Stomach (tissue), 9 donors: ENCODE results near the gene AFDN. TPM values are rescaled to one million over a fixed set of nuclear protein-coding genes. Genes with fewer than 3 reads are reported as not detected.

Experiments
- DNase-seq, 2 donors: peaks; one replicate each; pipeline versions ENCODE4 v3.0.0 to v3.0.0-alpha.2; 2013 to 2019
- H3K27ac ChIP-seq, 5 donors: fragments of 200-600 bp in 4 of 5; sonication (generic) in 4 of 5; one replicate each; pipeline ENCODE4 v1.5.1; 2013 to 2019; ENCODE audit warnings: mild to moderate bottlenecking in 1 of 5, moderate library complexity in 1 of 5
- H3K27me3 ChIP-seq, 3 donors: fragments of 200-600 bp; sonication (generic); one replicate each; pipeline ENCODE4 v1.5.1; 2017 to 2019; ENCODE audit warnings: mixed run types in 1 of 3
- H3K36me3 ChIP-seq, 4 donors: fragments of 200-600 bp; sonication (generic); 1 replicate in 3 of 4; 2 replicates in 1 of 4; pipeline ENCODE4 v1.5.1; 2016 to 2019
- H3K4me1 ChIP-seq, 4 donors: fragments of 200-600 bp; sonication (generic); one replicate each; pipeline ENCODE4 v1.5.1; 2016 to 2019
- H3K4me3 ChIP-seq, 4 donors: fragments of 200-600 bp; sonication (generic) in 3 of 4; one replicate each; pipeline ENCODE4 v1.5.1; 2016 to 2019; ENCODE audit warnings: mild to moderate bottlenecking in 1 of 4
- H3K9me3 ChIP-seq, 4 donors: fragments of 200-600 bp; sonication (generic); one replicate each; pipeline ENCODE4 v1.5.1; 2016 to 2019
- EP300 ChIP-seq: sonication (generic); formaldehyde crosslinking; IDR thresholded peaks from one replicate; pipeline ENCODE4 v1.6.1; 2017; ENCODE audit warnings: antibody characterized with exemption
- POLR2A ChIP-seq, 4 donors: fragments of 450-650 bp; IDR thresholded peaks; one replicate each; pipeline ENCODE4 v1.6.1; 2016; ENCODE audit warnings: antibody characterized with exemption in 4 of 4, control low read depth in 2 of 4, mild to moderate bottlenecking in 1 of 4, moderate library complexity in 1 of 4
- POLR2AphosphoS5 ChIP-seq, 3 donors: sonication (generic); formaldehyde crosslinking; IDR thresholded peaks; one replicate each; pipeline ENCODE4 v1.6.1; 2016; ENCODE audit warnings: antibody characterized with exemption in 3 of 3
- WGBS, 5 donors: extraction: QIAGEN DNeasy Blood & Tissue Kit in 3 of 5; methylation state at CpG; one replicate each; pipeline versions ENCODE4 v1.1.5 to v1.1.7; 2013 to 2018; 5-methylcytosine and 5-hydroxymethylcytosine counted together
- intact Hi-C: fragments of 100-400 bp; cut with DNase I; formaldehyde crosslinking; loops from one replicate; pipeline ENCODE4 v1.15.1; 2023; ENCODE audit warnings: low total_unique reads
- polyA plus RNA-seq, 3 donors: library from polyadenylated mRNA; stranded (reverse); fragments of 200-250 nt; gene quantifications; one replicate each; pipeline ENCODE4 v1.2.3, GENCODE V29; 2013
- total RNA-seq, 5 donors: library from RNA; depleted of rRNA; stranded (reverse); fragments of >200 nt; gene quantifications; one replicate each; pipeline versions ENCODE4 v1.1.0 to v1.2.3, GENCODE V29; 2014 to 2016
- TF ChIP-seq, protein P1 (sequence below), 7 experiments: fragments of 450-650 bp in 4 of 7; fragments of 200-600 bp in 3 of 7; sonication (generic) in 3 of 7; IDR thresholded peaks; one replicate each; pipeline ENCODE4 v1.5.1; 2016 to 2019; ENCODE audit warnings: antibody characterized with exemption in 7 of 7, control low read depth in 2 of 7, mild to moderate bottlenecking in 1 of 7
- donor health status: healthy with polysubstance abuse.
- donor health status: Bipolar disorder and iron deficiency.
- donor health status: healthy.

Gene AFDN
- total and polyA plus RNA-seq, 8 donors, result 24.8 to 521 (median 114) TPM

DNA sequence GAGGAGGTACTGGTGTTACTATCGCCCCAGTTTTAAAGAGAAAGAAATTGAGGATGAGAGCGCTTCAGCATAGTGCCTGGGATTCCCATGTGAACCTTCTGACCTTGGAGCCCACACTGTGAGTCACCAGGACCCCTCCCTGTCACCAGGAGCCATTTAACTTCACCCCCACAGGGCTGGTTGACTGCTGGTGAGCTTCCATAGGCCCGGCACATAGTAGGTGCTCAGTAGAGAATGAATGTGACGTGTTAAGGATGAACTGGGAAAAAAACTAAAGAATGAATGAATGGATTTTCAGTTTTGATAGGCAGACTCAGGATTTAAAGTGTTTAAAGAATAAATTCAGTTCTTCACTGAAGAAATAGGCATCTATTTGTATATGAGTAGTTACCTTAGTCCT is 117.4 kb downstream of the AFDN start:
- H3K36me3 ChIP-seq, result peaks cover 36 to 67% (median 62%) of the 10 kb centered on the region in 4 donors
- intact Hi-C loops, result no loop called here
- DNase-seq, result no peak
- WGBS, 5 donors, result 93 to 97% (median 94%) methylated on average over 4 of the region's 4 CpGs
- no peak for TF ChIP-seq EP300
- no peak for TF ChIP-seq POLR2AphosphoS5 (IDR thresholded peaks at IDR 0.05)
- TF ChIP-seq POLR2A (IDR thresholded peaks at IDR 0.05), result no peak
- TF ChIP-seq, protein P1, sequence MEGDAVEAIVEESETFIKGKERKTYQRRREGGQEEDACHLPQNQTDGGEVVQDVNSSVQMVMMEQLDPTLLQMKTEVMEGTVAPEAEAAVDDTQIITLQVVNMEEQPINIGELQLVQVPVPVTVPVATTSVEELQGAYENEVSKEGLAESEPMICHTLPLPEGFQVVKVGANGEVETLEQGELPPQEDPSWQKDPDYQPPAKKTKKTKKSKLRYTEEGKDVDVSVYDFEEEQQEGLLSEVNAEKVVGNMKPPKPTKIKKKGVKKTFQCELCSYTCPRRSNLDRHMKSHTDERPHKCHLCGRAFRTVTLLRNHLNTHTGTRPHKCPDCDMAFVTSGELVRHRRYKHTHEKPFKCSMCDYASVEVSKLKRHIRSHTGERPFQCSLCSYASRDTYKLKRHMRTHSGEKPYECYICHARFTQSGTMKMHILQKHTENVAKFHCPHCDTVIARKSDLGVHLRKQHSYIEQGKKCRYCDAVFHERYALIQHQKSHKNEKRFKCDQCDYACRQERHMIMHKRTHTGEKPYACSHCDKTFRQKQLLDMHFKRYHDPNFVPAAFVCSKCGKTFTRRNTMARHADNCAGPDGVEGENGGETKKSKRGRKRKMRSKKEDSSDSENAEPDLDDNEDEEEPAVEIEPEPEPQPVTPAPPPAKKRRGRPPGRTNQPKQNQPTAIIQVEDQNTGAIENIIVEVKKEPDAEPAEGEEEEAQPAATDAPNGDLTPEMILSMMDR (IDR thresholded peaks at IDR 0.05), result no peak
- no peaks in the 10 kb centered on the region for H3K4me1 ChIP-seq
- H3K9me3 ChIP-seq, result no peaks in the 10 kb centered on the region
- H3K27ac ChIP-seq, result no peak overlapping the region
- no peak overlapping the region for H3K4me3 ChIP-seq
- H3K27me3 ChIP-seq, result no peaks in the 10 kb centered on the region

DNA sequence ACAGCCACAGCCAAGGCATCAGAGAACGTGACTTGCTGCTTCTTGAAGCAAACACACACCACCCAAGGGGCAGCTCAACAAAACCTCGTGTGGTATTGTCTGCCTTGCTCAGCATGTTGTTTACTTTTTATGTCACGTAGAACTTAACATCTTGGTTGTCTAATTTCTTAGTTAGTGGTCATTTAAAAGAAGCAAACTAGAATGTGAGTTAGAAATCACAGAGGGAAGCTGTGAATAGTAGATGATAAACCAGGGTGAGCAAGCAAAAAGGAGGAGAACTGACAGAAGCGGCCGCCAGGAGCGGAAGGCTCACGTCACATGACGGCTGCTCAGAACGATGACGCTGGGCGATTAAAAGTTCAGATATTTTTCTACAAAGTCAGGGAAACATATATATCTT is 119.3 kb downstream of the AFDN start:
- H3K4me1 ChIP-seq, result no peaks in the 10 kb centered on the region
- no peaks in the 10 kb centered on the region for H3K27me3 ChIP-seq
- H3K27ac ChIP-seq, result no peak overlapping the region
- intact Hi-C loops, result no loop called here
- TF ChIP-seq POLR2A (IDR thresholded peaks at IDR 0.05) (no peak), POLR2AphosphoS5 (IDR thresholded peaks at IDR 0.05) (no peak), EP300 (no peak)
- TF ChIP-seq, protein P1 (IDR thresholded peaks at IDR 0.05), result no peak
- no peak for DNase-seq
- WGBS, 5 donors, result 86 to 91% (median 89%) methylated on average over 11 of the region's 11 CpGs
- H3K9me3 ChIP-seq, result no peaks in the 10 kb centered on the region
- H3K4me3 ChIP-seq, result no peak overlapping the region
- H3K36me3 ChIP-seq, result peaks cover 54 to 83% (median 81%) of the 10 kb centered on the region in 4 donors

GRCh38 chr6:167946604-167947003 is 119.9 kb downstream of the AFDN start:
- no peaks in the 10 kb centered on the region for H3K4me1 ChIP-seq
- H3K36me3 ChIP-seq, result peaks cover 60 to 89% (median 87%) of the 10 kb centered on the region in 4 donors
- no peak overlapping the region for H3K4me3 ChIP-seq
- no peaks in the 10 kb centered on the region for H3K27me3 ChIP-seq
- WGBS, 5 donors, result 79 to 86% (median 81%) methylated on average over 5 of the region's 5 CpGs
- no peak overlapping the region for H3K27ac ChIP-seq
- H3K9me3 ChIP-seq, result no peaks in the 10 kb centered on the region
- intact Hi-C loops, result no loop called here
- TF ChIP-seq EP300, result no peak
- TF ChIP-seq POLR2AphosphoS5 (IDR thresholded peaks at IDR 0.05), result no peak
- TF ChIP-seq POLR2A (IDR thresholded peaks at IDR 0.05), result no peak
- TF ChIP-seq, protein P1 (IDR thresholded peaks at IDR 0.05), result no peak
- no peak for DNase-seq

GRCh38 chr6:167947716-167948115 is 121.0 kb downstream of the AFDN start:
- H3K4me3 ChIP-seq, result no peak overlapping the region
- 96 to 100% (median 97%) methylated on average over 1 of the region's 1 CpG for WGBS, 5 donors
- H3K27me3 ChIP-seq, result no peaks in the 10 kb centered on the region
- no peaks in the 10 kb centered on the region for H3K9me3 ChIP-seq
- H3K27ac ChIP-seq, result no peak overlapping the region
- intact Hi-C loops, result no loop called here
- no peak for TF ChIP-seq POLR2AphosphoS5 (IDR thresholded peaks at IDR 0.05)
- no peak for TF ChIP-seq POLR2A (IDR thresholded peaks at IDR 0.05)
- TF ChIP-seq EP300, result no peak
- TF ChIP-seq, protein P1 (IDR thresholded peaks at IDR 0.05), result no peak
- H3K4me1 ChIP-seq, result no peaks in the 10 kb centered on the region
- no peak for DNase-seq
- peaks cover 65 to 99% (median 98%) of the 10 kb centered on the region in 4 donors for H3K36me3 ChIP-seq
